HG03432 (cell line): ENCODE results near the gene AFMID.
"Not testable (repeated sequence)": the region's sequence is repeated elsewhere in the genome, so short reads cannot be mapped to it uniquely, and the experiment has no call there.

Experiments used
- ATAC-seq: cut with Tn5 transposase; IDR thresholded peaks from one replicate; pipeline ENCODE4 v1.9.1; 2021; ENCODE audit warnings: mild to moderate bottlenecking, moderate library complexity; ENCODE audit not compliant: unreplicated experiment

AFMID gene

DNA sequence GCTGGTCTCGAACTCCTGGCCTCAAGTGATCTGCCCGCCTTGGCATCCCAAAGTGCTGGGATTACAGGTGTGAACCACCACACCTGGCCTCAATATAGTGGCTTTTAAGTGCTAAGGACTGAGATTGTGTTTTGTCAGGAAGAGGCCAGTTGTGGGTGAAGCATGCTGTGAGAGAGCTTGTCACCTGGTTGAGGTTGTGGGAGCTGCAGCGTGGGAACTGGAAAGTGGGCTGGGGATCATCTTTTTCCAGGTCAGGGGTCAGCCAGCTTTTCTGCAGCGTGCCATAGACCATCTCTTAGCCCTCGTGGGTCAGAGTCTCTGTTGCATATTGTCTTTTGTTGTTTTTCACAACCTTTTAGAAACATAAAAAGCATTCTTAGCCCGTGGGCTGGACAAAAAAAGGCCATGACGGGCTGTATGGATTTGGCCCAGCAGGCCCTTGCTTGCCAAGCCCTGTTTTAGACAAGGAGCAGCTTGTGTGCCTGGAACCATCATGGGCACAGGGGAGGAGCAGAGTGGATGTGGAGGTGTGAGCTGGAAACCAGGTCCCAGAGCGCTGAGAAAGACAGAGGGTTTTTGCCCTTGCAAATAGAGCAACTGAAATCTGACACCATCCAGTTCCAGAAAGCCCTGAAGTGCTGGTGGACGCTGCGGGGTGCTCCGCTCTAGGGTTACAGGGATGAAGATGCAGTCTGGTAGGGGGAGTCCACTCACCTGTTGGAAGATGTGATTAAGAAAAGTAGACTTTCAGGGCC is 32.4 kb downstream of the AFMID start:
- ATAC-seq, result no peak

GRCh38 chr17:78223061-78223460 is 35.9 kb downstream of the AFMID start:
- ATAC-seq, result no peak

- no peak for ATAC-seq
Observed at GRCh38 chr17:78223765-78224164, 36.6 kb downstream of the AFMID start.

DNA sequence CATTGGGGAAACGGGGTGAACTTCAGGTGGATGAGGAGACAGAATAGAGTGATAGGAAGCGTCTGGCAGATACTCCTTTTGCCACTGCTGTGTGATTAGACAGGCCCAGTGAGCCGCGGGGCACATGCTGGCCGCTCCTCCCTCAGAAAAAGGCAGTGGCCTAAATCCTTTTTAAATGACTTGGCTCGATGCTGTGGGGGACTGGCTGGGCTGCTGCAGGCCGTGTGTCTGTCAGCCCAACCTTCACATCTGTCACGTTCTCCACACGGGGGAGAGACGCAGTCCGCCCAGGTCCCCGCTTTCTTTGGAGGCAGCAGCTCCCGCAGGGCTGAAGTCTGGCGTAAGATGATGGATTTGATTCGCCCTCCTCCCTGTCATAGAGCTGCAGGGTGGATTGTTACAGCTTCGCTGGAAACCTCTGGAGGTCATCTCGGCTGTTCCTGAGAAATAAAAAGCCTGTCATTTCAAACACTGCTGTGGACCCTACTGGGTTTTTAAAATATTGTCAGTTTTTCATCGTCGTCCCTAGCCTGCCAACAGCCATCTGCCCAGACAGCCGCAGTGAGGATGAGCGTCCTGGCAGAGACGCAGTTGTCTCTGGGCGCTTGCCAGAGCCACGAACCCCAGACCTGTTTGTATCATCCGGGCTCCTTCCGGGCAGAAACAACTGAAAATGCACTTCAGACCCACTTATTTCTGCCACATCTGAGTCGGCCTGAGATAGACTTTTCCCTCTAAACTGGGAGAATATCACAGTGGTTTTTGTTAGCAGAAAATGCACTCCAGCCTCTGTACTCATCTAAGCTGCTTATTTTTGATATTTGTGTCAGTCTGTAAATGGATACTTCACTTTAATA is 37.3 kb downstream of the AFMID start:
- no peak for ATAC-seq

GRCh38 chr17:78225088-78225865 is 38.1 kb downstream of the AFMID start:
- no peak for ATAC-seq

- ATAC-seq, result no peak
Observed at GRCh38 chr17:78226055-78226758, 39.0 kb downstream of the AFMID start.

- ATAC-seq, result no peak
Observed at GRCh38 chr17:78226759-78227454, 39.7 kb downstream of the AFMID start.

- no peak for ATAC-seq
Observed at GRCh38 chr17:78227455-78227916, 40.3 kb downstream of the AFMID start.

DNA sequence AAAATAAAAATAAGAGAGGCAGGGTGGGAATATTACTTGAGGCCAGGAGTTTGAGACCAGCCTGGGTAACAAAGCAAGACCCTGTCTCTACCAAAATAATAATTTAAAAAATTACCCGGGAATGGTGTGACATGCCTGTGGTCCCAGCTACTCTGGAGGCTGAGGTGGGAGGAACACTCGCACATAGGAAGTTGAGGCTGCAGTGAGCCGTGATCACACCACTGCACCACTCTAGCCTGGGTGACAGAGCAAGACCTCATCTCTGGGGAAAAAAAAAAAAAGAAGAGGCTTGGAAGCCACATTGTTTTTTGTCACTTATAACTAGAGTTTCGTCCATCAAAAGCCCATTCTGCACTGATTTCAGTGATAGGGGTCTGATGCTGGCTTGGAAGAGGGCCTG is 41.0 kb downstream of the AFMID start:
- ATAC-seq, result no peak

GRCh38 chr17:78230252-78230962 is 43.2 kb downstream of the AFMID start:
- ATAC-seq, result no peak

DNA sequence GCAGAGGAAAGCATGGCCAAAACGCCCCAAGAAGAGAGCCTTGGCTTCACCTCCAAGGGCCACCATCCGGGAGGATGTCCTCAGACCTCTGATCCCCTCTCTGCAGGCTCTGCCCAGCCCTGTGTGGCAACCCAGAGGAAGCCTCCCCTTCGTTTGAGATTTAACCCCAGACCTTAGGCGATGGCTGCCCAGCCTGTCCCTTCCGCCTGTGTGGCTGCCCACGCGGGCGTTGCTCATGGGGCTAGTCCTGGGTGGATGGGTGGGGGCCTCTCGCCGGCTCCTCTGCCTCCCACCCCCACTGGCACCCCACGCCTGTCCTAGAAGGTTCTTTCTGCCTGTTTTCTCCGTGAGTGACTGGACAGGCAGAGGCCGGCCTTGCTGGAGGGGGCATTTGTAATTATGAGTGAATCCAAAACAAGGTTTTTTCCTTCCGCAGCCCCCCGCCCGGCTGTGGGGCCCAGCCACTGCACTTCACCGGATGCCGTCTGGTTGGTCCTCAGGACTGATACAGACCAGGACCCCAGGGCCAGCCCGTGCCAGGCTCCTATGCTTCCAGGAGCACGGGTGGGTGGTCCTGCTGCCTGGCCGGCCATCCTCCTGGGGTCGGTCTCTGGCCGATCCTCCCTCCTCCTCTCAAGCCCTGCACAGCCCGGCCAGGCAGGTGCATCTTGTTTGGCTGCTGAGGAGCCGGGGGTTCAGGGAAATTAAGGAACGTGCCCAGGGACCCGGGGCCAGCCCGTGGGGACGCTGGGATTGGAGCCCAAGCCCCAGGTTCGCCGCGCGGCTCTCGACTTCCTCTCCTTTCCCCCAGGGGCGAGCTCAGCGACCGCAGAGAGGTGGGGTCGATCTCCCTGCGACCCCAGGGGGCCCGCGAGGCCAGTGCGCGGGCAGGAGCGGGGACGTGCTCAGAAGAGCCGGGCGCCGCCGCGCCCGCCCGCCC is 44.1 kb downstream of the AFMID start, which contains the start of gene TMEM235:
TSS of gene TMEM235 (plus strand) at position 636 of the 940 bp plus-strand sequence. CDS start 393 bp downstream, outside the sequence.
- ATAC-seq, result no peak

DNA sequence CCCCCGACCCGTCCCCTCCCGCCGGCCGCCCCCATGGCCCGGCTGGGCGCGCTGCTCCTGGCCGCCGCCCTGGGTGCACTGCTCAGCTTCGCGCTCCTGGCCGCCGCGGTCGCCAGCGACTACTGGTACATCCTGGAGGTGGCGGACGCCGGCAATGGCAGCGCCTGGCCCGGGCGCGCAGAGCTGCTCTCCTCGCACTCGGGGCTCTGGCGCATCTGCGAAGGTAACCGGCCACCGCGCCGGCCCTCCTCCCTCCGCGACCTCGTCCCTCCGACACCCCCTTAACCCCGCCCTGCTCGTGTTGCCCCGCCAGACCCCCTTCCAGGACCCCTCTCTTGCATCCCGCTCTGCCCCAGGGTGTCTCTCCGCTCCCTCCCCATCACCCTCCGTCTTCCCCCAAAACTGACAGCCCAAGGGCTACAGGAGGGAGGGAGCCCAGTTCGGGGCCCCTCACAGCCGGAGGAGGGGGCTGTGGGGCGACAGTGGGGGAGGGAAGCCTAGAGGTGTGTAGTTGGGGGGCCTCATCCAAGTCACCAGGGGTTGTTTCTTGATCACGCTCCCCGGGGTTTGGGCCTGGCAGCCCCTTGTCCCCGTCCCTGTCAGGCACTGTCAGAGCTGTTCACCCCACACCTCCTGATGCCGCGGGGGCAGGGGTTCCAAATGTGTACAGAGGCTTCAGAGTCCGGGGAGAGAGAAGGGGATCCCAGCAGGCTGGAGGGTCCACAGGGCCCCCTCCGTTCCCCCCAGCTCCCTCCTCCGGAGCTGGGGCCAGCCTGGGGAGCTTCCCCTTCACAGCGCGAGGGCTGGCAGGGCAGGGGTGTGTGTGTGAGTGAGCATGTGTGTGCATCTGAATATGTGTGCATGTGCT is 45.1 kb downstream of the AFMID start:
- ATAC-seq, result no peak

- no peak for ATAC-seq
Observed at GRCh38 chr17:78232859-78233173, 45.7 kb downstream of the AFMID start.

DNA sequence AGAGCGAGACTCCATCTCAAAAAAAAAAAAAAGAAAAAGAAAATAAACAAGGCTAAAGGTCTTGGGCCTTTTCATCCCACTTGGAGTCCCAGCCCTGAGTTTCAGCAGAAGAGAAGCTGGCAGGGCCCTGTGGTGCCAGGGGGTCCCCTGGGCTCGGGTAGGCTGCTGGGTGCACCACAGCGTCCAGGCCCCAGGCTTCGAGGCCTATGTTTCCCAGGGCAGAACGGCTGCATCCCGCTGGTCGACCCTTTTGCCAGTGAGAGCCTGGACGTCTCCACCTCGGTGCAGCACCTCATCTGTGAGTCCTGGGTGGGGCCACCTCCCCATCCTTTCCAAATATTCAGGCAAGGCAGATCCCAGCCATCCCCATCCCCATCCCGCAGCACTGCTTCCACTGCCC is 46.5 kb downstream of the AFMID start:
- ATAC-seq, result no peak

GRCh38 chr17:78234261-78234865 is 47.2 kb downstream of the AFMID start:
- no peak for ATAC-seq

DNA sequence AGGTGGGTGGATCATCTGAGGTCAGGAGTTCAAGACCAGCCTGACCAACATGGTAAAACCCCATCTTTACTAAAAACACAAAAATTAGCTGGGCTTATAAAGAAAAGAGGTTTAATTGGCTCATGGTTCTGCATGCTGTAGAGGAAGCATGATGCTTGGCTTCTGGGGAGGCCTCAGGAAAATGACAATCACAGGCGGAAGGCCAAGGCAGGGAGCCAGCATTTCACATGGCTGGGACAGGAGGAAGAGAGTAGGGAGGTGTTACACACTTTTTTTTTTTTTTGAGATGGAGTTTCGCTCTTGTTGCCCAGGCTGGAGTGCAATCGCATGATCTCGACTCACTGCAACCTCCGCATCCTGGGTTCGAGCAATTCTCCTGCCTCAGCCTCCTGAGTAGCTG is 47.9 kb downstream of the AFMID start:
- not testable (repeated sequence) for ATAC-seq

DNA sequence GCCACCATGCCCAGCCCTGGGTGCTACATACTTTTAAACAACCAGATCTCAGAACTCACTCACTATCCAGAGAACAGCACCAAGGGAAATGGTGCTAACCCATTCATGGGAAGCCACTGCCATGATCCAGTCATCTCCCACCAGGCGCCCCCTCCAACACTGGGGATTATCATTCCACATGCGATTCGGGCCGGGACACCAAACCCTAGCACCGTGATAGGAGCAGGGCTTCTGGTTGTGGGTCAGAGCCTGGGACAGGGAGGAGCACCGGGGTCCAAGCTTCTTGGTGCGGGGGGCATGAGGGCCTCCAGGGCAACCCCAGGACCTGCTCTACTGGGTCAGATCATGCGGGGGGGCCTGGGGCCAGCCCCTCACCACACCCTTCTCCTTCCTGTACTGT is 48.7 kb downstream of the AFMID start:
- no peak for ATAC-seq
